Activated CD4-positive, alpha-beta T cell treated with anti-CD3 and anti-CD28 coated beads, Interleukin-2, amount 50 U/mL, for 4 hours (primary cell): ENCODE measurements around the gene MIA2.
"Not testable (repeated sequence)": the region's sequence is repeated elsewhere in the genome, so short reads cannot be mapped to it uniquely, and the experiment has no call there.

Experiments
- DNase-seq, 2 experiments: peaks; one replicate each; pipeline ENCODE4 v3.0.0-alpha.2; 2020

MIA2 gene

DNA sequence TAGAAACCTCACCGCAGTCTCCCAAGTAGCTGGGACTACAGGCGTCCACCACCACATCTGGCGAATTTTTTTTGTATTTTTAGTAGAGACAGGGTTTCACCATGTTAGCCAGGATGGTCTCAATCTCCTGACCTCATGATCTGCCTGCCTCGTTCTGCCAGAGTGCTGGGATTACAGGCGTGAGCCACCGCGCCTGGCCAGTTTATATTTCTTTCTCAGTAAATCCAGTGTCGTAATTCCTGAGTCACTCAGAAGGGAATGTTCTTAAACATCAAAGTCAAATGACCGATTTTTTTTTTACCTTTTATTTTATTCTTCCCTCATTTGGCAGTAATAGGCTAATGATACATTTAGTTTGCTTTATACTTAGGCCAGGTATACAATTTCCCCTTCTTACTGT, 118.0 kb downstream of the MIA2 start:
- DNase-seq, result no peak

DNA sequence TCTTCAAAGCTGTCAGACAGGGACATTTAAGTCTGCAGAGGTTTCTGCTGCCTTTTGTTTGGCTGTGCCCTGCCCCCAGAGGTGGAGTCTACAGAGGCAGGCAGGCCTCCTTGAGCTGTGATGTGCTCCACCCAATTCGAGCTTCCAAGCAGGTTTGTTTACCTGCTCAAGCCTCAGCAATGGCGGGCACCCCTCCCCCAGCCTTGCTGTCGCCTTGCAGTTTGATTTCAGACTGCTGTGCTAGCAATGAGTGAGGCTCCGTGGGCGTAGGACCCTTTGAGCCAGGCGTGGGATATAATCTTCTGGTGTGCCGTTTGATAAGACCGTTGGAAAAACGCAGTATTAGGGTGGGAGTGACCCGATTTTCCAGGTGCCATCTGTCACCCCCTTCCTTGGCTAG, 125.4 kb downstream of the MIA2 start:
- not testable (repeated sequence) for DNase-seq

DNA sequence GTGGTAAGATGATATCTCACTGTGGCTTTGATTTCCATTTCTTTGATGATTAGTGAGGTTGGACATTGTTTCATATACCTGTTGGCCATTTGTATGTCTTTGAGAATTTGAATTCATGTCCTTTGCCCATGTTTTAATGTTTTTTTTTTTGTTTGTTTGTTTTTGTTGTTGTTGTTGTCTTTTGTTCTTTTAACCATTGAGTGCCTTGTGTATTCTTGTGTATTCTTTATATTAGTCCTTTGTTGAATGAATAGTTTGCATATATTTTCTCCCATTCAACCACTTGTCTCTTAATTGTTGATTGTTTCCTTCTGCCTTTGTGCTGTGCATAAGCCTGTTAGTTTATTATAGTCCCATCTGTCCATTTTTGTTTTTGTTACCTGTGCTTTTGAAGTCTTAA, 126.6 kb downstream of the MIA2 start:
- no peak for DNase-seq

DNA sequence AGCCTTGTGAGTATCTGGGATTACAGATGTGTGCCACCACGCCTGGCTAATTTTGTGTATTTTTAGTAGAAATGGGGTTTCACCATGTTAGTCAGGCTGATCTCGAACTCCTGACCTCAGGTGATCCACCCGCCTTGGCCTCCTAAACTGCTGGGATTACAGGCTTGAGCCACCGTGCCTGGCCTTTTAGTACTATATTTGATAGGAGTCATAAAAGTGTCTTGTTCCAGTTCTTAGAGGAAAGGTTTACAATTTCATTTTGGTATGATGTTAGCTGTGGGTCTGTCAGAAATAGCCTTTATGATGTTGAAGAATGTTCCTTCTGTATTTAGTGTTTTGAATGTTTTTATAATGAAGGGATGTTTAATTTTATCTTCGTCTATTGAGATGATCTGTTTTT, 127.8 kb downstream of the MIA2 start:
- not testable (repeated sequence) for DNase-seq

- no peak for DNase-seq
Measured at GRCh38 chr14:39364509-39364908, 130.8 kb downstream of the MIA2 start.

GRCh38 chr14:39365354-39365753, 131.6 kb downstream of the MIA2 start:
- DNase-seq, result no peak

- no peak for DNase-seq
Measured at GRCh38 chr14:39366460-39367386, 133.0 kb downstream of the MIA2 start.

- no peak for DNase-seq
Measured at GRCh38 chr14:39367387-39367751, 133.7 kb downstream of the MIA2 start.

DNA sequence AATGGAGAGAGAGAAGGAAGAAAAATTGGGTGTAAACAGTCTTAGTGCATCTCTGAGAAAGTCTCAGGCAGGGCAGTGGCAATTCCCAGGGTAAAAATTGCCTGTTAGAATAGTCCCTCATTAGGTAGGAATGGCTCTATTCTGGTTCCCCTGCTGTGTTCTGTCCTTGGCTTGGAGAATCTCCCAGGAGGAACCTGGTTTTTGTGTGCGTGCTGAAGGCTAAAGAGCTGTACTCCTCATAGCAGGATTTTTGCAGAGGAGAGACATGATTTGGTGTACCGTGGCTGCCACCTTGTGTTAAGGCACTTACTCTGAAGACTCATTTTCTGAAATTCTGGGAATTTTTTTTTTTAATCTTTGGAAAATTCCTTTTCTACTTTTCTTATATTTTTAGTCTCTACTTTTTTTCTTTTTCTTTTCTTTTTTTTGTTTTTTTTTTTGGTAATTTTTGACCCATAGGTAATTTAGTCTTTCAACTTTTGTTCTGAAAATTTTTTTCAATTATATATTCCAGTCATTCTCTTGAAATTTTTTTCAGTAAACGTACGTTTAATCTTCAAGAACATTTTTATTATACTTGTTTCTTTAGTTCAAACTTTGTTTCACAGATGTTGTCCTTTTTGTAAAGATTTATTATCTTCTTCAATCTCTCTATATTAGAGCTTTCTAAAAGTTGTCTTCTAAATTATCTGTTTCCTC, 134.7 kb downstream of the MIA2 start:
- no peak for DNase-seq

- DNase-seq, result no peak
Measured at GRCh38 chr14:39369029-39369428, 135.3 kb downstream of the MIA2 start.

DNA sequence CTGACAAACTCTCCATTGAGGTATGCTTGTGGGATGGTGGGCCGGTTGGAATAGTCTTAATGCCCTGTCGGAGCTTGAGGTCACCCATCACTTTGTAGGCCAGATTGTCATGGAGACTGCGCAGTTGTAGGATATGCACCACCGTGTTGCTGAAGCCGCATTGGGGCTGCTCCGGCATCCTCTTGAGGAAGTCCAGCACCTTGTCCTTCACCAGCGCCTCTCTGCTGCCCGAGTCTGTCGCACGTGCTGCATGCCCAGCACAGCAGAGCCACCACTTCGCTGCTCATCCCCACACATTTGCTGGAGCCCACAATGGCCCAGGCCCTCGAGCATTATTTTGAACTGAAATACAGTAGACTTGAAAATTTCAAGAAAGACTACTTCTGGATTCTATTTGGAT, 136.7 kb downstream of the MIA2 start:
- DNase-seq, result no peak

GRCh38 chr14:39372656-39373055, 138.9 kb downstream of the MIA2 start:
- no peak for DNase-seq

GRCh38 chr14:39374851-39375250, 141.1 kb downstream of the MIA2 start:
- no peak for DNase-seq

DNA sequence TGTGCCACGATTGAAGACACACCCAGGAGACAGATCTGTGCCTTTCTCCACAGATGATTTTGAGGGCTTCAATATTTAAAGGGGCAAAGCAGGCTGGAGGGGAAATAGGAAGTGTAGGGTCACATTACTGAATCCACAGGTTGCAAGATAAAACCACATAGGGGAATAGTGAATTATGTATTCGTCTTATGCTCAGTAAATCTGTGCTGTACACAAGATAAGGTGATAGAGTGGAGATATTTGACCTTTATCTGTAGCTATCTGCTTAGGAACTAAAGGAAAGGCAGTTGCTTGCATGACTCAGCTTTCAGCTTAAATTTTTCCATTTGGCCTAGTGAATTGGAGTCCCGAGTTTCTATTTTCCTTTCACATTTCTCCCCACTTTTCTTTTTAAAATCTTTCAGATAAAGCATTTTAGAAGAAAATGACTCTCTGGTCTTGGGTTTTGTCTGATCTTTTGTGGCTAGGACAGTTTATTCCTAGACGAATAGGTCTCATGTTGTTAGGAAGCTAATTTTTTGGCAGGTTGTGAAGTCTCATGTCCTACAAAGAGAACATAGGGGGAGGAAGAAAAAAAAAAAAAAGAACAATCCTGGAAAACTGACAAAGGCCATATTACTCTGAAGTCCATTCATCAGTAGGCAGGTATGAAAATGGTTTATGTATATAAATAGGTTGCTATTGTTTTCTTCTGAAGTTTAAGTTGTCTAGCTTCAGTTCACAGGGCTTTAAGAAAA, 143.1 kb downstream of the MIA2 start:
- DNase-seq, result no peak

- no peak for DNase-seq
Measured at GRCh38 chr14:39381366-39381765, 147.7 kb downstream of the MIA2 start.

DNA sequence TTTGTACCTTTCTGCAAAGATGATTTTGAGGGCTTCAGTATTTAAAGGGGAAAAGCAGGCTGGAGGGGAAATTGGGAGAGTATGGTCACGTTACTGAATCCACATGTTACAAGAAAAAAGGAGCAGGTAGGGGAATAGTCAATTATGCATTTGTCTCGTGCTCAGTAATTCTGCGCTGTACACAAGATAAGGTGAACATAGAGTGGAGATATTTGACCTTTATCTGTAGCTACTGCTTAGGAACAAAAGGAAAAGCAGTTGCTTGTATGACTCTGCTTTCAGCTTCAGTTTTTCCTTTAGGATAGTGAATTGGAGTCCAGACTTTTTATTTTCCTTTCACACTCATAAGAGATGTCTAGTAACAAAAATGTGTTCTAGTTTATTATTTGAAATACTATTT, 148.7 kb downstream of the MIA2 start:
- no peak for DNase-seq

DNA sequence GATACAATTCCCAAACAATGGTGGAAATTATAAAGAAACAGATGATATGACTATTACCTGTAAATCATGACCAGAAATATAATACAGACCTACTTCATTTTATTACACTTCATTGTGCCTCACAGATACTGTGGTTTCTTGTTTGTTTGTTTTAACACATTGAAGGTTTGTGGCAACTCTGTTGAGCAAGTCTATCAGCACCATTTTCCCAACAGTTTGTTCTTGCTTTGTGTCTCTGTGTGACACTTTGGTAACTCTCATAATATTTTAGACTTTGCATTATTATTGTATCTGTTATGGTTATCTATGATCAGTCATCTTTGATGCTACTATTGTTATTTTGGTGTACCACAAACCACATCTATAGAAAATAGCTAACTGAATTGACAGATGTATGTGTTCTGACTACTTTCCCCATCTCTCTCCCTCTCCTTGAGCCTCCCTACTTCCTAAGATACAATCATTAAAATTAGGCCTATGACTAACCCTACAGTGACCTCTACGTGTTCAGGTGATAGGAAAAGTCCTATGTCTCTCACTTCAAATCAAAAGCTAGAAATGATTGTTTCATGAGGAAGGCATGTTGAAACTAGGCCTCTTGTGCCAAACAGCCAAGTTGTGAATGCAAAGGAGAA, 149.4 kb downstream of the MIA2 start:
- no peak for DNase-seq

- DNase-seq, result no peak
Measured at GRCh38 chr14:39383741-39384140, 150.0 kb downstream of the MIA2 start.

DNA sequence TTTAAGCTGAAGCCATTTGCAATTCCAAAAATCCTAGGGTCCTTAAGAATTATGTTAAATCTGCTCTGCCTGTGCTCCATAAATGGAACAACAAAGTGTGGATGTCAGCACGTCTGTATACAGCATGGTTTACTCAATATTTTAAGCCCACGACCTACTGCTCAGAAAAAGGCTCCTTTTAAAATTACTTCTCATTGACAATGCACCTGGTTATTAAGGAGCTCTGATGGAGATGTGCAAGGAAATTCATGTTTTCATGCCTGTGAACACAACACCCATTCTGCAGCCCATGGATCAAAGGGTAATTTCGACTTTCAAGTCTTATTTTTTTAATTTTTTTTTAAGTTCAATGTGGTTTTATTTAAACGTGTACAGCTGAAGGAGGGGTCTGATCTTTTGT, 150.5 kb downstream of the MIA2 start:
- DNase-seq, result no peak

- DNase-seq, result no peak
Measured at GRCh38 chr14:39393289-39393688, 159.6 kb downstream of the MIA2 start.

GRCh38 chr14:39395555-39396254, 162.0 kb downstream of the MIA2 start:
- DNase-seq, result no peak

DNA sequence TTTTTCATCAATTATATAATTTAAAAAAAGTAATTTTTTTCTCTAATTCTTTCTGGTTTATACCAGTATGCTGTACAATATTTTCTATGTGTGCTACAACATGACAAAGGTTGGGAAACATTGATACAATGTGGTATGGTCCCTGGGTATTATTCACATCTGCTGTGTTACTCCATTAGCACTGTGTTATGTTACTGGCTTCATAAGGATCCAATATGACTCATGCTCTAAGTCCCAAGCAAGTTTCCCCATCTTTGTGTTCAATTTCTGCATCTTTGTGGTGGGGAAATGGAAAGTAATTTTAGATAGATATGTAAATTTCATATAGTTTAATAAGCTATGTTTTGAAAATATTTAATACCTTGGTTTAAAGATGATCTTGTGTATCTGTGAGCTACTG, 162.7 kb downstream of the MIA2 start:
- DNase-seq, result no peak

DNA sequence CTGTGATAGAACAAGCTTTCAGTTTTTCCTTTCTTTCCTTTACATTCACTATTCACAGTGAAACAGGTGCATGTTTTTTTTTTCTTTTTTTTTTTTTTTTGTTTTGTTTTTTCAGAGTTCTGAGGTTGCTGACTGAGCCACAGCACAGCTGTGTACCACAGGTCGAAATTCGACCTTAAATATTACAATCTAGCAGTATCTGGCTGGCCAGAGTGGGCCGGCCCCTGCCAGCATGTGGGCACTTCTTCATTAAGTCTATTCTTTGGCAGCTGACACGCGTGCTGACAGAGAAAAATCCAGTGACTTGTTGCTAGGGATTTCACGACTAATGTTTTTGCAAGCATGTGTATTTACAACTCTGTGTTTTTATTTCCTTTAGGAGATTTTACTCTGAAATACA, 164.7 kb downstream of the MIA2 start:
- DNase-seq, result no peak
